ENCODE data around the gene UBAP2L.

The UBAP2L gene

GRCh38 chr1:154212083-154212482 lies 8.7 kb upstream of the UBAP2L start:
- Histone ChIP-seq H3K9me3 (no peaks in the 10 kb centered on the region), H3K36me3 (peaks cover 77% of the 10 kb centered on the region), H3K27me3 (no peaks in the 10 kb centered on the region), H3K4me3 (ENCODE audit: low read depth, low read length) (no peak overlapping the region), H3K4me1 (no peaks in the 10 kb centered on the region)
- no peak for TF ChIP-seq CTCF (IDR thresholded peaks at IDR 0.05; ENCODE audit: low read depth, low read length)
- no peak for DNase-seq

- no peaks in the 10 kb centered on the region for H3K27me3 ChIP-seq
- TF ChIP-seq CTCF (IDR thresholded peaks at IDR 0.05; ENCODE audit: low read depth, low read length), result no peak
- peaks cover 79% of the 10 kb centered on the region for H3K36me3 ChIP-seq
- H3K9me3 ChIP-seq, result no peaks in the 10 kb centered on the region
- no peak overlapping the region for H3K4me3 ChIP-seq (ENCODE audit: low read depth, low read length)
- no peak for DNase-seq
- H3K4me1 ChIP-seq, result no peaks in the 10 kb centered on the region
These were observed 7.5 kb upstream of the UBAP2L start for GRCh38 chr1:154213274-154213673.

- no peaks in the 10 kb centered on the region for H3K4me1 ChIP-seq
- no peak for DNase-seq
- no peak for TF ChIP-seq CTCF (IDR thresholded peaks at IDR 0.05; ENCODE audit: low read depth, low read length)
- peaks cover 57% of the 10 kb centered on the region for H3K36me3 ChIP-seq
- no peaks in the 10 kb centered on the region for H3K9me3 ChIP-seq
- H3K27me3 ChIP-seq, result no peaks in the 10 kb centered on the region
- H3K4me3 ChIP-seq (ENCODE audit: low read depth, low read length), result peak overlapping the region; percentile 92
These were observed 2.2 kb upstream of the UBAP2L start for GRCh38 chr1:154218545-154218944.

GRCh38 chr1:154219541-154219940 lies 1.2 kb upstream of the UBAP2L start:
- no peaks in the 10 kb centered on the region for H3K4me1 ChIP-seq
- no peaks in the 10 kb centered on the region for H3K9me3 ChIP-seq
- no peak for DNase-seq
- no peak for TF ChIP-seq CTCF (IDR thresholded peaks at IDR 0.05; ENCODE audit: low read depth, low read length)
- peak overlapping the region; percentile 92 for H3K4me3 ChIP-seq (ENCODE audit: low read depth, low read length)
- H3K27me3 ChIP-seq, result no peaks in the 10 kb centered on the region
- peaks cover 51% of the 10 kb centered on the region for H3K36me3 ChIP-seq

GRCh38 chr1:154220970-154221277 lies 169 bp downstream of the UBAP2L start:
- H3K4me3 ChIP-seq (ENCODE audit: low read depth, low read length), result peak overlapping the region; percentile 68
- DNase-seq, result no peak
- H3K36me3 ChIP-seq, result peaks cover 63% of the 10 kb centered on the region
- no peaks in the 10 kb centered on the region for H3K4me1 ChIP-seq
- TF ChIP-seq CTCF (IDR thresholded peaks at IDR 0.05; ENCODE audit: low read depth, low read length), result no peak
- no peaks in the 10 kb centered on the region for H3K9me3 ChIP-seq
- no peaks in the 10 kb centered on the region for H3K27me3 ChIP-seq

GRCh38 chr1:154221278-154222001 lies 685 bp downstream of the UBAP2L start:
- Histone ChIP-seq H3K4me1 (no peaks in the 10 kb centered on the region), H3K4me3 (ENCODE audit: low read depth, low read length) (peak overlapping the region; percentile 68), H3K36me3 (peaks cover 66% of the 10 kb centered on the region), H3K9me3 (no peaks in the 10 kb centered on the region), H3K27me3 (no peaks in the 10 kb centered on the region)
- peak; percentile 51 for DNase-seq
- no peak for TF ChIP-seq CTCF (IDR thresholded peaks at IDR 0.05; ENCODE audit: low read depth, low read length)
